HepG2 (cell line): ENCODE results near the gene GOLGA7B.
"Not testable (repeated sequence)": the region's sequence is repeated elsewhere in the genome, so short reads cannot be mapped to it uniquely, and the experiment has no call there.

ENCODE experiments used
- CENPT ChIP-seq: sonication (generic); formaldehyde crosslinking; IDR thresholded peaks from 2 replicates; pipeline ENCODE4 v1.8.0; 2022; ENCODE audit warnings: low read depth, mild to moderate bottlenecking, moderate library complexity, missing genetic modification reagents
- CTCF ChIP-seq: sonication (generic); formaldehyde crosslinking; IDR thresholded peaks from 2 replicates; pipeline ENCODE4 v1.5.0; 2020; ENCODE audit warnings: mild to moderate bottlenecking, missing genetic modification reagents, moderate library complexity
- GABPA ChIP-seq, 2 experiments: IDR thresholded peaks; 2 replicates each; pipeline ENCODE4 v1.6.1; 2011 to 2016; ENCODE audit warnings: low read depth in 2 of 2, low read length in 1 of 2, missing biosample characterization in 1 of 2, missing genetic modification characterization in 1 of 2
- IKZF1 ChIP-seq: fragments of 450-650 bp; IDR thresholded peaks from 2 replicates; pipeline ENCODE4 v1.7.1; 2016
- MTA3 ChIP-seq: sonication (generic); formaldehyde crosslinking; IDR thresholded peaks from 2 replicates; pipeline ENCODE4 v1.4.0; 2020; ENCODE audit warnings: missing genetic modification reagents
- THRA ChIP-seq: sonication (generic); formaldehyde crosslinking; IDR thresholded peaks from 2 replicates; pipeline ENCODE4 v1.4.0; 2020; ENCODE audit warnings: missing genetic modification reagents, borderline replicate concordance
- ZNF235 ChIP-seq: sonication (generic); formaldehyde crosslinking; IDR thresholded peaks from 2 replicates; pipeline ENCODE4 v1.8.1; 2023; ENCODE audit warnings: mild to moderate bottlenecking, missing genetic modification reagents, borderline replicate concordance

- TF ChIP-seq ZNF235 (CRISPR knock-in tag); CTCF; GABPA (IDR thresholded peaks at IDR 0.05; ENCODE audit: low read depth, low read length); GABPA (CRISPR knock-in tag; IDR thresholded peaks at IDR 0.05; ENCODE audit: low read depth); MTA3 (CRISPR knock-in tag); IKZF1; CENPT (CRISPR knock-in tag); THRA (CRISPR knock-in tag): not testable (repeated sequence)
These were observed 5.7 kb upstream of the GOLGA7B start for GRCh38 chr10:97843972-97844371.
